ENCODE data around the gene ACER2.
"Not testable (repeated sequence)": the region's sequence is repeated elsewhere in the genome, so short reads cannot be mapped to it uniquely, and the experiment has no call there.

ACER2 gene

DNA sequence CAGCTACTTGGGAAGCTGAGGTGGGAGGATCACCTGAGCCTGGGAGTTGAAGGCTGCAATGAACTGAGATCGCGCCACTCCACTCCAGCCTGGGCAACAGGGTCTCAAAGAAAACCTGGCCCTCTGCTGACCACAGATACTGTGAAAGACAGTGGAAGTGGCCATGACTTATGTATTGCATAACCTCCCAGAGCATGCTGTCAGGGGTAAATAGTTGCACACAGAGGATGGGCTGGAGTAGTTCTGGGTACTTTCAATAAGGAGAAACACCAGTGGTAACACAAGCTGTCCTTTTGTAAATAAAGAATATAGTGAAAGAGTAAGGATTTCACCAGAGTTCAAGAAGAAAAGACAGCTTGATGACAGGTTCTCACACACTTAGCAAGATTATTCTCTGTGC is 1.8 kb downstream of the ACER2 start (continued):
- TF ChIP-seq ZNF274 (IDR thresholded peaks at IDR 0.05; ENCODE audit: low read length) (no peak), ZNF274 (tag by site-specific recombination; IDR thresholded peaks at IDR 0.05; ENCODE audit: borderline replicate concordance) (no peak)

- no peaks in the 10 kb centered on the region for H3K4me1 ChIP-seq (ENCODE audit: control insufficient read depth, insufficient read depth, low read length)
- TF ChIP-seq ZNF10 (tag by site-specific recombination; IDR thresholded peaks at IDR 0.05) = no peak
- no peak for TF ChIP-seq ZNF433 (tag by site-specific recombination; IDR thresholded peaks at IDR 0.05; ENCODE audit: low read depth)
- TF ChIP-seq ZFP3 (tag by site-specific recombination; IDR thresholded peaks at IDR 0.05; ENCODE audit: low read depth) = no peak
- no peak for TF ChIP-seq MEIS1 (CRISPR knock-in tag; IDR thresholded peaks at IDR 0.05; ENCODE audit: borderline replicate concordance)
- TF ChIP-seq ZEB2 (tag by site-specific recombination; IDR thresholded peaks at IDR 0.05) = no peak
- TF ChIP-seq ZNF121 (tag by site-specific recombination; IDR thresholded peaks at IDR 0.05) = no peak
- TF ChIP-seq ZNF629 (tag by site-specific recombination; IDR thresholded peaks at IDR 0.05) = no peak
- no peak for TF ChIP-seq ZNF747 (tag by site-specific recombination; IDR thresholded peaks at IDR 0.05)
- TF ChIP-seq BCL11B (tag by site-specific recombination; IDR thresholded peaks at IDR 0.05; ENCODE audit: low read depth) = no peak
- TF ChIP-seq ZFP37 (tag by site-specific recombination; IDR thresholded peaks at IDR 0.05) = no peak
- TF ChIP-seq KLF10 (tag by site-specific recombination; IDR thresholded peaks at IDR 0.05) = no peak
- TF ChIP-seq ZNF624 (tag by site-specific recombination; IDR thresholded peaks at IDR 0.05) = no peak
- TF ChIP-seq ZNF768 (tag by site-specific recombination; IDR thresholded peaks at IDR 0.05) = no peak
- no peak for TF ChIP-seq ZBTB11 (tag by site-specific recombination; conservative IDR thresholded peaks at IDR 0.05; ENCODE audit: low read depth)
- TF ChIP-seq ZNF48 (tag by site-specific recombination; IDR thresholded peaks at IDR 0.05) = no peak
- no peak for TF ChIP-seq ZNF561 (tag by site-specific recombination; IDR thresholded peaks at IDR 0.05; ENCODE audit: borderline replicate concordance)
- TF ChIP-seq ZBTB48 (tag by site-specific recombination; IDR thresholded peaks at IDR 0.05) = no peak
- H3K27ac ChIP-seq (ENCODE audit: extremely low read depth, low read depth, low read length) = no peak overlapping the region
- H3K4me3 ChIP-seq (ENCODE audit: low read depth, low read length) = no peak overlapping the region
- no peaks in the 10 kb centered on the region for H3K9me3 ChIP-seq (ENCODE audit: control insufficient read depth, insufficient read depth, low read depth, low read length)
- ChIA-PET POLR2A (interaction anchor here (1.5 kb wide), 1 partner anchor 32 kb away, joined by 6 read pairs; the partner anchor contains the start of gene RPS6), CTCF (interaction anchor here (1.1 kb wide), 1 partner anchor 54 kb away, joined by 3 read pairs; no protein-coding TSS in a partner anchor)
- no peaks in the 10 kb centered on the region for H3K36me3 ChIP-seq (ENCODE audit: control insufficient read depth in 2 of 2, insufficient read depth in 1 of 2, low read length in 2 of 2)
Measured at GRCh38 chr9:19411316-19411715, 2.5 kb downstream of the ACER2 start.

- H3K9me3 ChIP-seq (ENCODE audit: control insufficient read depth, insufficient read depth, low read depth, low read length); POLR2A ChIA-PET; H3K4me3 ChIP-seq (ENCODE audit: low read depth, low read length); H3K36me3 ChIP-seq (ENCODE audit: control insufficient read depth in 2 of 2, insufficient read depth in 1 of 2, low read length in 2 of 2); H3K27ac ChIP-seq (ENCODE audit: extremely low read depth, low read depth, low read length); H3K4me1 ChIP-seq (ENCODE audit: control insufficient read depth, insufficient read depth, low read length): not testable (repeated sequence)
- CTCF ChIA-PET = interaction anchor here (0.7 kb wide), 1 partner anchor 40 kb away, joined by 3 read pairs; no protein-coding TSS in a partner anchor
Measured at GRCh38 chr9:19413456-19413855, 4.6 kb downstream of the ACER2 start.

DNA sequence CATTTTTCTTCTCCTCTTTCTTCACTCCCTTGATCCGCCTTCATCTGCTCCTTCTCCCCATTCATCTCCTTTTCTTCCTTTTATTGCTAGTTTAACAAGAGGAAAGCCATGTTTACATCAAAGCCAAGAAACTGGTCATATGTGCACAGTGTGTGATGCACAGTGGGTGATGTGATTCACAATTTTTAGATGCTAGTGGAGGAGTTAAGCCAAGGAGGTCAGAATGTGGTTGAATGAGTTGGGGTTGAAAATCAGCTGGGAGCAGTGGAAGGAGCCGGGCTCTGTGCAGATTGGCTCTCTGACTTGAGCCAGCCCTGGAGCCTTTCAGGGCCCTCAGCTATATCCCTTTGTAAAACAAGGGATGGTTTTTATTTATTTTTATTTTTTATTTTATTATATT is 7.3 kb downstream of the ACER2 start:
- H3K9me3 ChIP-seq (ENCODE audit: control insufficient read depth, insufficient read depth, low read depth, low read length) = no peaks in the 10 kb centered on the region
- ChIA-PET CTCF (no interaction called here), POLR2A (no interaction called here)
- H3K4me1 ChIP-seq (ENCODE audit: control insufficient read depth, insufficient read depth, low read length) = no peaks in the 10 kb centered on the region
- H3K27ac ChIP-seq (ENCODE audit: extremely low read depth, low read depth, low read length) = no peak overlapping the region
- H3K36me3 ChIP-seq (ENCODE audit: control insufficient read depth in 2 of 2, insufficient read depth in 1 of 2, low read length in 2 of 2) = no peaks in the 10 kb centered on the region
- no peak overlapping the region for H3K4me3 ChIP-seq (ENCODE audit: low read depth, low read length)
- TF ChIP-seq PRDM2 (tag by site-specific recombination; IDR thresholded peaks at IDR 0.05; ENCODE audit: borderline replicate concordance) (no peak), ZNF10 (tag by site-specific recombination; IDR thresholded peaks at IDR 0.05) (no peak), ZNF670 (tag by site-specific recombination; IDR thresholded peaks at IDR 0.05; ENCODE audit: low read depth) (no peak), ZNF133 (tag by site-specific recombination; IDR thresholded peaks at IDR 0.05) (no peak), ZNF16 (tag by site-specific recombination; IDR thresholded peaks at IDR 0.05; ENCODE audit: low read depth) (no peak)

Measured in HEK293 (cell line).